Measurements from ENCODE around the gene MFNG.

MFNG gene

GRCh38 chr22:37510091-37510490 lies 23.9 kb upstream of the MFNG start:
- no peak for TF ChIP-seq CTCF (IDR thresholded peaks at IDR 0.05; ENCODE audit: borderline replicate concordance, insufficient read depth, low read depth, low read length)
- H3K4me3 ChIP-seq (ENCODE audit: low read depth, low read length): no peak overlapping the region

- no peak overlapping the region for H3K4me3 ChIP-seq (ENCODE audit: low read depth, low read length)
- TF ChIP-seq CTCF (IDR thresholded peaks at IDR 0.05; ENCODE audit: borderline replicate concordance, insufficient read depth, low read depth, low read length): no peak
These were observed 23.1 kb upstream of the MFNG start for GRCh38 chr22:37509059-37509860.

GRCh38 chr22:37508431-37508992 lies 22.3 kb upstream of the MFNG start:
- no peak overlapping the region for H3K4me3 ChIP-seq (ENCODE audit: low read depth, low read length)
- no peak for TF ChIP-seq CTCF (IDR thresholded peaks at IDR 0.05; ENCODE audit: borderline replicate concordance, insufficient read depth, low read depth, low read length)

GRCh38 chr22:37507731-37508130 lies 21.5 kb upstream of the MFNG start:
- TF ChIP-seq CTCF (IDR thresholded peaks at IDR 0.05; ENCODE audit: borderline replicate concordance, insufficient read depth, low read depth, low read length): no peak
- H3K4me3 ChIP-seq (ENCODE audit: low read depth, low read length): no peak overlapping the region

GRCh38 chr22:37505989-37506388 lies 19.8 kb upstream of the MFNG start:
- TF ChIP-seq CTCF (IDR thresholded peaks at IDR 0.05; ENCODE audit: borderline replicate concordance, insufficient read depth, low read depth, low read length): no peak
- no peak overlapping the region for H3K4me3 ChIP-seq (ENCODE audit: low read depth, low read length)

- TF ChIP-seq CTCF (IDR thresholded peaks at IDR 0.05; ENCODE audit: borderline replicate concordance, insufficient read depth, low read depth, low read length): no peak
- no peak overlapping the region for H3K4me3 ChIP-seq (ENCODE audit: low read depth, low read length)
These were observed 19.4 kb upstream of the MFNG start for GRCh38 chr22:37505565-37505964.

GRCh38 chr22:37504964-37505363 lies 18.8 kb upstream of the MFNG start:
- H3K4me3 ChIP-seq (ENCODE audit: low read depth, low read length): no peak overlapping the region
- no peak for TF ChIP-seq CTCF (IDR thresholded peaks at IDR 0.05; ENCODE audit: borderline replicate concordance, insufficient read depth, low read depth, low read length)

Measured in GM12875 (cell line).